B cell (primary cell): Measurements from ENCODE around the gene PRR18. TPM values are rescaled to one million over a fixed set of nuclear protein-coding genes. Genes with fewer than 3 reads are reported as not detected.

Experiments used
- ATAC-seq: fragments of 200-7000 bp; cut with Tn5 transposase; one replicate; pipeline ENCODE4 v1.10.0; 2021; ENCODE audit warnings: low read depth, mild to moderate bottlenecking, moderate number of reproducible peaks, moderate library complexity
- CTCF ChIA-PET: fragments of 350-600 bp; sonication (Branson Sonifier 250); formaldehyde crosslinking; loops from one replicate; lab custom pipeline; 2021; ENCODE audit warnings: antibody characterized with exemption, inconsistent platforms; lab: Charles Lee
- POLR2A ChIA-PET: fragments of 350-600 bp; sonication (Branson Sonifier 250); formaldehyde crosslinking; loops from one replicate; lab custom pipeline; 2021; ENCODE audit warnings: antibody characterized with exemption; lab: Charles Lee
- DNase-seq: peaks from one replicate; pipeline ENCODE4 v3.0.0; 2013
- H2AFZ ChIP-seq: 2 replicates; pipeline ENCODE4 v1.6.1; 2012; ENCODE audit warnings: mild to moderate bottlenecking, low read depth, low read length; ENCODE audit not compliant: insufficient read depth, poor library complexity, severe bottlenecking
- H3K27ac ChIP-seq, 2 donors: 1 replicate in 1 of 2; 2 replicates in 1 of 2; pipeline ENCODE4 v1.5.1; 2012 to 2013; ENCODE audit warnings: low read length in 2 of 2, mild to moderate bottlenecking in 2 of 2, moderate library complexity in 1 of 2
- H3K27me3 ChIP-seq, 4 experiments: fragments of 200-600 bp in 1 of 4; sonication (generic) in 1 of 4; replicated peaks in 1 of 4; 1 replicate in 2 of 4; 2 replicates in 2 of 4; pipeline versions ENCODE4 v1.6.1 to v1.7.0; 2013 to 2016; ENCODE audit warnings: low read length in 3 of 4, mild to moderate bottlenecking in 2 of 4, mixed read lengths in 1 of 4, moderate library complexity in 1 of 4; ENCODE audit not compliant: insufficient read depth in 4 of 4, control insufficient read depth in 3 of 4; ENCODE audit errors: control extremely low read depth in 1 of 4
- H3K36me3 ChIP-seq, 2 experiments: replicated peaks in 1 of 2; 1 replicate in 1 of 2; 2 replicates in 1 of 2; pipeline versions ENCODE4 v1.6.1 to v1.7.1; 2013; ENCODE audit warnings: low read length in 1 of 2; ENCODE audit not compliant: insufficient read depth in 2 of 2, control insufficient read depth in 1 of 2; ENCODE audit errors: control extremely low read depth in 1 of 2, extremely low read depth in 1 of 2
- H3K4me1 ChIP-seq, 2 donors: fragments of 200-600 bp in 1 of 2; sonication (generic) in 1 of 2; 1 replicate in 1 of 2; 2 replicates in 1 of 2; pipeline versions ENCODE4 v1.5.1 to v1.6.1; 2013 to 2017; ENCODE audit warnings: low read length in 2 of 2; ENCODE audit not compliant: control insufficient read depth in 2 of 2, insufficient read depth in 2 of 2
- H3K4me2 ChIP-seq: replicated peaks from 2 replicates; pipeline ENCODE3; 2012; ENCODE audit warnings: mild to moderate bottlenecking, low read depth, low read length; ENCODE audit not compliant: poor library complexity, severe bottlenecking
- H3K4me3 ChIP-seq, 5 experiments: fragments of 200-600 bp in 1 of 5; sonication (generic) in 1 of 5; 1 replicate in 3 of 5; 2 replicates in 2 of 5; pipeline versions ENCODE4 v1.5.1 to v1.7.0; 2011 to 2016; ENCODE audit warnings: low read length in 4 of 5, mild to moderate bottlenecking in 4 of 5, low read depth in 2 of 5, control low read depth in 1 of 5, moderate library complexity in 1 of 5; ENCODE audit not compliant: insufficient read depth in 1 of 5; ENCODE audit errors: control extremely low read depth in 1 of 5, extremely low read depth in 1 of 5
- H3K79me2 ChIP-seq: fragments of 200-600 bp; sonication (generic); one replicate; pipeline ENCODE4 v1.6.0; 2016; ENCODE audit warnings: low read length; ENCODE audit not compliant: control insufficient read depth, insufficient read depth
- H3K9ac ChIP-seq: fragments of 200-600 bp; sonication (generic); 2 replicates; pipeline ENCODE4 v1.6.1; 2017; ENCODE audit warnings: mild to moderate bottlenecking, low read length, moderate library complexity
- H3K9me3 ChIP-seq, 3 donors: one replicate each; pipeline versions ENCODE4 v1.6.1 to v1.7.1; 2013; ENCODE audit warnings: low read length in 2 of 3; ENCODE audit not compliant: control insufficient read depth in 2 of 3, insufficient read depth in 1 of 3; ENCODE audit errors: control extremely low read depth in 1 of 3
- H4K20me1 ChIP-seq: 2 replicates; pipeline ENCODE4 v1.6.0; 2012; ENCODE audit warnings: mild to moderate bottlenecking, low read length; ENCODE audit not compliant: insufficient read depth, control insufficient read depth, poor library complexity, severe bottlenecking
- H3K27ac Mint-ChIP-seq: one replicate; pipeline ENCODE4 v1.8.0; 2021; ENCODE audit warnings: mixed read lengths
- H3K27me3 Mint-ChIP-seq: one replicate; pipeline ENCODE4 v1.8.0; 2021; ENCODE audit warnings: mixed read lengths
- H3K4me1 Mint-ChIP-seq: one replicate; pipeline ENCODE4 v1.8.0; 2021; ENCODE audit warnings: mixed read lengths
- H3K4me3 Mint-ChIP-seq: one replicate; pipeline ENCODE4 v1.8.0; 2021; ENCODE audit warnings: mixed read lengths
- H3K9me3 Mint-ChIP-seq: one replicate; pipeline ENCODE4 v1.8.0; 2022; ENCODE audit warnings: mixed read lengths; ENCODE audit not compliant: insufficient read depth
- EZH2 ChIP-seq: IDR thresholded peaks from 2 replicates; pipeline ENCODE4 v1.6.1; 2012; ENCODE audit warnings: borderline replicate concordance, low read depth, mild to moderate bottlenecking, moderate library complexity, low read length; ENCODE audit not compliant: insufficient read depth, poor library complexity, severe bottlenecking
- WGBS: methylation state at CpG from one replicate; pipeline ENCODE4 v1.1.5; 2013; ENCODE audit warnings: missing lambda C conversion rate; ENCODE audit not compliant: insufficient coverage; 5-methylcytosine and 5-hydroxymethylcytosine counted together
- intact Hi-C: fragments of 100-400 bp; cut with micrococcal nuclease; formaldehyde crosslinking; loops from one replicate; pipeline ENCODE4 v1.10.0; 2022
- polyA plus RNA-seq: library from polyadenylated mRNA; depleted of rRNA; stranded (reverse); fragments of >200 nt; gene quantifications from 2 replicates; pipeline ENCODE4 v1.2.3, GENCODE V29; 2012
- total RNA-seq, 2 donors: library from RNA; stranded (reverse); fragments of 120-200 nt in 1 of 2; gene quantifications; 1 replicate in 1 of 2; 2 replicates in 1 of 2; pipeline versions ENCODE4 v1.2.3 to v1.2.4, GENCODE V29; 2013 to 2022
- TF ChIP-seq, protein P1 (sequence below): fragments of 200-600 bp; IDR thresholded peaks from one replicate; pipeline ENCODE4 v1.8.0; 2022; ENCODE audit warnings: antibody characterized with exemption, mild to moderate bottlenecking

The PRR18 gene
- total and polyA plus RNA-seq, 2 donors (not counting 1 experiment from before 2014, with no cell fraction given) = not detected

DNA sequence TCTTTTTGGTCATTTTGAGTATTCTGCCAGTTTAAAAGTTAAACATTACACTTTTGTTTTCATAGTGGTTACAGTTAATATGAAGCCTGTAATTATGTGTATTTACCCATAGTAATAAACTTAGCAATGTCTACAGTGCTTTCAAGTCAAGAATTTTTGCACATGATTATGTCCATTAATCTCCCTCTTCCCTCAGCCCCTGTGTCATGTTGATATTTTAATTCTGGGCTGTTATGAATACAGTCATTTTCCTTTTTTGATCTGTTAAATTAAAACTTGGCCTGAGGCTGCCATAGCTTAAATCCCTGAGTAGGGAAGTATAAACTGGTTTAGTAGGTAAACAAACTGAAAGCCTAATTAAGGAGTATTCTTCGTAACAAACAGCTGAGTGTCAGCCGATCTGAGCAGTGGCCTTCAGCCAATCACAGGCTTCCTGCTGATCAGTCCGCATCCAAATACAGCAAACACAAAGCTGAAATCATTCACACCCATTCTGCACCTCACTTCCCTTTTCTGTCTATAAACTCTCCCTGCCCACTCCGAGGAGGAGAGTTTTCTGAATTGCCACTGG, 43.6 kb upstream of the PRR18 start:
- no peaks in the 10 kb centered on the region for H3K79me2 ChIP-seq
- H3K4me2 ChIP-seq = peak overlapping the region; percentile 59
- peak overlapping the region in 1 of 2 donors; percentile 60 for H3K27ac ChIP-seq
- peaks cover 6 to 7% of the 10 kb centered on the region in 2 donors for H3K4me1 ChIP-seq
- Mint-ChIP-seq H3K4me3 (peak overlapping the region; percentile 78), H3K27ac (peak overlapping the region; percentile 42), H3K4me1 (peaks cover 10% of the 10 kb centered on the region), H3K9me3 (peaks cover 2% of the 10 kb centered on the region), H3K27me3 (no peaks in the 10 kb centered on the region)
- TF ChIP-seq EZH2 = no peak
- TF ChIP-seq, protein P1, sequence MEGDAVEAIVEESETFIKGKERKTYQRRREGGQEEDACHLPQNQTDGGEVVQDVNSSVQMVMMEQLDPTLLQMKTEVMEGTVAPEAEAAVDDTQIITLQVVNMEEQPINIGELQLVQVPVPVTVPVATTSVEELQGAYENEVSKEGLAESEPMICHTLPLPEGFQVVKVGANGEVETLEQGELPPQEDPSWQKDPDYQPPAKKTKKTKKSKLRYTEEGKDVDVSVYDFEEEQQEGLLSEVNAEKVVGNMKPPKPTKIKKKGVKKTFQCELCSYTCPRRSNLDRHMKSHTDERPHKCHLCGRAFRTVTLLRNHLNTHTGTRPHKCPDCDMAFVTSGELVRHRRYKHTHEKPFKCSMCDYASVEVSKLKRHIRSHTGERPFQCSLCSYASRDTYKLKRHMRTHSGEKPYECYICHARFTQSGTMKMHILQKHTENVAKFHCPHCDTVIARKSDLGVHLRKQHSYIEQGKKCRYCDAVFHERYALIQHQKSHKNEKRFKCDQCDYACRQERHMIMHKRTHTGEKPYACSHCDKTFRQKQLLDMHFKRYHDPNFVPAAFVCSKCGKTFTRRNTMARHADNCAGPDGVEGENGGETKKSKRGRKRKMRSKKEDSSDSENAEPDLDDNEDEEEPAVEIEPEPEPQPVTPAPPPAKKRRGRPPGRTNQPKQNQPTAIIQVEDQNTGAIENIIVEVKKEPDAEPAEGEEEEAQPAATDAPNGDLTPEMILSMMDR = no peak
- ATAC-seq (peak; percentile 99), DNase-seq (peak; percentile 76)
- ChIA-PET POLR2A (interaction anchor here (1.1 kb wide), 1 partner anchor 9 kb away, joined by 5 read pairs; no protein-coding TSS in a partner anchor), CTCF (interaction anchor here (1.1 to 1.4 kb wide), 4 partner anchors 28 to 49 kb away, joined by 3 to 11 read pairs (median 4); no protein-coding TSS in a partner anchor)
- no peaks in the 10 kb centered on the region for H3K36me3 ChIP-seq
- intact Hi-C loops = loop anchor here (1.0 kb wide), 1 partner anchor 8 kb away; no protein-coding TSS in a partner anchor
- peak overlapping the region; percentile 42 for H2AFZ ChIP-seq
- H3K27me3 ChIP-seq = no peaks in the 10 kb centered on the region
- peaks cover 0 to 6% (median 0%) of the 10 kb centered on the region in 3 donors for H3K9me3 ChIP-seq
- peak overlapping the region in 3 of 5 experiments; percentile 17 to 33 (median 31) for H3K4me3 ChIP-seq
- 15% methylated on average over 3 of the region's 4 CpGs for WGBS
- no peaks in the 10 kb centered on the region for H4K20me1 ChIP-seq
- peak overlapping the region; percentile 36 for H3K9ac ChIP-seq

DNA sequence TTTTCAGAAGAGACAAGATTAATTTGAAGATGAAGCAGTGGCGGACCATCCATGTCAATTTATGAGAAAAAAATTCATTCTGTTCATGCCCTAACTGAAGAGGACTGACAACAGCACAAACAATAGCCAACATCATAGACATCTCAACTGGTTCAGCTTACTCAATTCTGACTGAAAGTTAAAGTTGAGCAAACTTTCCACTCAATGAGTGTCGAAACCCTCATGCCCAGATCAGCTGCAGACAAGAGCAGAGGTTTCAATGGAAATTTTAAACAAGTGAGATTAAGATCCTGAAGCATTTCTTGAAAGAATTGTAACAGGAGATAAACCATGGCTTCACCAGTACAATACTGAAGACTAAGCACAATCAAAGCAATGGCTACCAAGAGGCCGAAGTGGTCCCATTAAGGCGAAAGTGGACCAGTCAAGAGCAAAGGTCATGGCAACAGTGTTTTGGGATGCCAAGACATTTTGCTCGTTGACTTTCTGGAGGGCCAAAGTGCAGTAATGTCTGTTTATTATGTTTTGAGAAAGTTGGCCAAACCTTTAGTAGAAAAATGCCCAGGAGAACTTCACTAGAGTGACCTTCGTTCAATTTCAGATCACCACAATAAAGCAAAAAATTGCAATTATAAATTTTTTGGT, 40.2 kb upstream of the PRR18 start:
- Histone ChIP-seq H3K9ac (no peak overlapping the region), H3K4me3 (no peak overlapping the region), H4K20me1 (no peaks in the 10 kb centered on the region), H3K4me1 (peaks cover 9 to 10% of the 10 kb centered on the region in 2 donors), H3K27ac (no peak overlapping the region), H3K36me3 (no peaks in the 10 kb centered on the region), H2AFZ (no peak overlapping the region), H3K79me2 (no peaks in the 10 kb centered on the region), H3K9me3 (peaks cover 0 to 6% (median 0%) of the 10 kb centered on the region in 3 donors), H3K27me3 (no peaks in the 10 kb centered on the region), H3K4me2 (no peak overlapping the region)
- DNase-seq = no peak
- Mint-ChIP-seq H3K27me3 (no peaks in the 10 kb centered on the region), H3K4me3 (no peak overlapping the region), H3K27ac (no peak overlapping the region), H3K9me3 (peaks cover 2% of the 10 kb centered on the region), H3K4me1 (peaks cover 18% of the 10 kb centered on the region)
- ChIA-PET POLR2A (no interaction called here), CTCF (no interaction called here)
- intact Hi-C loops = no loop called here
- ATAC-seq = no peak
- TF ChIP-seq EZH2 = no peak
- TF ChIP-seq, protein P1 = no peak
- 100% methylated on average over 3 of the region's 6 CpGs for WGBS
